Liver (tissue), 9 donors: ENCODE data around the gene BAIAP2. TPM values are rescaled to one million over a fixed set of nuclear protein-coding genes. Genes with fewer than 3 reads are reported as not detected.

Experiments used
- DNase-seq: peaks from one replicate; pipeline ENCODE4 v3.0.0-alpha.2; 2017; ENCODE audit warnings: low spot score
- H3K27ac ChIP-seq, 2 donors: one replicate each; pipeline ENCODE4 v1.7.0; 2013; ENCODE audit warnings: inconsistent platforms in 2 of 2, low read length in 2 of 2, control low read depth in 1 of 2, low read depth in 1 of 2, mild to moderate bottlenecking in 1 of 2
- H3K27me3 ChIP-seq, 4 donors: one replicate each; pipeline versions ENCODE4 v1.6.1 to v1.7.0; 2013; ENCODE audit warnings: low read length in 3 of 4, inconsistent platforms in 1 of 4, mild to moderate bottlenecking in 1 of 4, moderate library complexity in 1 of 4; ENCODE audit not compliant: control insufficient read depth in 4 of 4, insufficient read depth in 4 of 4
- H3K36me3 ChIP-seq, 4 donors: one replicate each; pipeline versions ENCODE4 v1.6.1 to v1.7.0; 2013; ENCODE audit warnings: low read length in 3 of 4, mild to moderate bottlenecking in 3 of 4, low read depth in 1 of 4, moderate library complexity in 1 of 4; ENCODE audit not compliant: control insufficient read depth in 4 of 4, insufficient read depth in 3 of 4
- H3K4me1 ChIP-seq, 4 donors: one replicate each; pipeline versions ENCODE4 v1.6.1 to v1.7.0; 2013; ENCODE audit warnings: low read length in 3 of 4, mild to moderate bottlenecking in 3 of 4, moderate library complexity in 1 of 4; ENCODE audit not compliant: control insufficient read depth in 4 of 4, insufficient read depth in 4 of 4
- H3K4me3 ChIP-seq, 3 donors: one replicate each; pipeline versions ENCODE4 v1.6.1 to v1.7.0; 2013; ENCODE audit warnings: low read length in 3 of 3, control low read depth in 1 of 3, low read depth in 1 of 3, mild to moderate bottlenecking in 1 of 3
- H3K9ac ChIP-seq, 2 donors: one replicate each; pipeline ENCODE4 v1.7.0; 2013; ENCODE audit warnings: low read length in 2 of 2, mild to moderate bottlenecking in 2 of 2, moderate library complexity in 2 of 2, control low read depth in 1 of 2, low read depth in 1 of 2
- H3K9me3 ChIP-seq, 4 donors: one replicate each; pipeline versions ENCODE4 v1.6.1 to v1.7.0; 2013; ENCODE audit warnings: low read length in 3 of 4; ENCODE audit not compliant: control insufficient read depth in 4 of 4
- ATF3 ChIP-seq: IDR thresholded peaks from 2 replicates; pipeline ENCODE4 v1.6.1; 2016; ENCODE audit warnings: antibody characterized with exemption
- EGR1 ChIP-seq, 2 donors: IDR thresholded peaks; 2 replicates each; pipeline ENCODE4 v1.6.1; 2016 to 2018; ENCODE audit warnings: antibody characterized with exemption in 2 of 2, low read depth in 2 of 2
- FOXA1 ChIP-seq: IDR thresholded peaks from 2 replicates; pipeline ENCODE4 v1.6.1; 2016; ENCODE audit warnings: antibody characterized with exemption
- FOXA2 ChIP-seq: IDR thresholded peaks from 2 replicates; pipeline ENCODE4 v1.6.1; 2016; ENCODE audit warnings: antibody characterized with exemption
- GABPA ChIP-seq, 2 donors: IDR thresholded peaks in 1 of 2; conservative IDR thresholded peaks in 1 of 2; 2 replicates each; pipeline ENCODE4 v1.6.1; 2016; ENCODE audit warnings: antibody characterized with exemption in 2 of 2, mild to moderate bottlenecking in 1 of 2, moderate library complexity in 1 of 2
- HNF4A ChIP-seq, 2 donors: conservative IDR thresholded peaks; 2 replicates each; pipeline ENCODE4 v1.6.1; 2016; ENCODE audit warnings: antibody characterized with exemption in 2 of 2, mild to moderate bottlenecking in 2 of 2
- HNF4G ChIP-seq: IDR thresholded peaks from 2 replicates; pipeline ENCODE4 v1.6.1; 2016; ENCODE audit warnings: antibody characterized with exemption
- JUND ChIP-seq, 2 donors: IDR thresholded peaks; 2 replicates each; pipeline ENCODE4 v1.6.1; 2016; ENCODE audit warnings: antibody characterized with exemption in 2 of 2
- MAX ChIP-seq: IDR thresholded peaks from 2 replicates; pipeline ENCODE4 v1.6.1; 2016; ENCODE audit warnings: antibody characterized with exemption
- NR2F2 ChIP-seq: IDR thresholded peaks from 2 replicates; pipeline ENCODE4 v1.6.1; 2016; ENCODE audit warnings: antibody characterized with exemption
- RAD21 ChIP-seq, 2 donors: IDR thresholded peaks; 2 replicates each; pipeline ENCODE4 v1.6.1; 2016; ENCODE audit warnings: antibody characterized with exemption in 2 of 2, mild to moderate bottlenecking in 2 of 2
- REST ChIP-seq: IDR thresholded peaks from 2 replicates; pipeline ENCODE4 v1.6.1; 2016; ENCODE audit warnings: antibody characterized with exemption, mild to moderate bottlenecking
- RXRA ChIP-seq, 2 donors: IDR thresholded peaks; 2 replicates each; pipeline ENCODE4 v1.6.1; 2017 to 2018; ENCODE audit warnings: antibody characterized with exemption in 2 of 2, mild to moderate bottlenecking in 1 of 2
- SP1 ChIP-seq: IDR thresholded peaks from 2 replicates; pipeline ENCODE4 v1.6.1; 2018; ENCODE audit warnings: antibody characterized with exemption, mild to moderate bottlenecking
- TAF1 ChIP-seq: conservative IDR thresholded peaks from 2 replicates; pipeline ENCODE4 v1.6.1; 2016; ENCODE audit warnings: antibody characterized with exemption, mild to moderate bottlenecking
- YY1 ChIP-seq: IDR thresholded peaks from 2 replicates; pipeline ENCODE4 v1.6.1; 2016; ENCODE audit warnings: antibody characterized with exemption, mild to moderate bottlenecking
- ZBTB33 ChIP-seq: IDR thresholded peaks from 2 replicates; pipeline ENCODE4 v1.6.1; 2016; ENCODE audit warnings: antibody characterized with exemption
- WGBS: extraction: QIAGEN DNeasy Blood & Tissue Kit; methylation state at CpG from one replicate; pipeline ENCODE4 v1.1.7; 2013; 5-methylcytosine and 5-hydroxymethylcytosine counted together
- polyA plus RNA-seq, 2 donors: library from polyadenylated mRNA; stranded (reverse) in 1 of 2; unstranded in 1 of 2; fragments of 200-250 nt in 1 of 2; fragments of >200 nt in 1 of 2; fragmentation: Nextera tagmentation in 1 of 2; extraction: Ambion mirVana in 1 of 2; gene quantifications; one replicate each; pipeline versions ENCODE4 v1.2.1 to v1.2.3, GENCODE V29; 2013 to 2015
- total RNA-seq, 2 donors: library from RNA; depleted of rRNA; stranded (reverse); fragments of >200 nt; gene quantifications; one replicate each; pipeline ENCODE4 v1.2.3, GENCODE V29; 2014
- donor health status: healthy.
- donor health status: healthy.
- donor health status: healthy.
- donor health status: healthy.
- donor health status: healthy.

BAIAP2 gene
- total and polyA plus RNA-seq, 4 donors = 8.1 to 61.3 (median 44.9) TPM

- no peak for DNase-seq
- 97% methylated on average over 12 of the region's 12 CpGs for WGBS
- Histone ChIP-seq H3K9me3 (no peaks in the 10 kb centered on the region), H3K9ac (no peak overlapping the region), H3K27me3 (no peaks in the 10 kb centered on the region), H3K36me3 (peaks cover 7 to 29% (median 10%) of the 10 kb centered on the region in 4 donors), H3K4me1 (peaks cover 3 to 17% (median 12%) of the 10 kb centered on the region in 4 donors), H3K4me3 (no peak overlapping the region), H3K27ac (no peak overlapping the region)
- TF ChIP-seq TAF1 (no peak), FOXA1 (no peak), REST (no peak), HNF4G (no peak), RXRA (IDR thresholded peaks at IDR 0.05) (no peak), SP1 (no peak), NR2F2 (no peak), ATF3 (no peak), EGR1 (IDR thresholded peaks at IDR 0.05; ENCODE audit: low read depth in 2 of 2) (no peak), GABPA (IDR thresholded peaks at IDR 0.05 in 1 of 2, conservative IDR thresholded peaks at IDR 0.05 in 1 of 2) (no peak), HNF4A (conservative IDR thresholded peaks at IDR 0.05) (no peak), YY1 (no peak), RAD21 (IDR thresholded peaks at IDR 0.05) (no peak), ZBTB33 (no peak), JUND (IDR thresholded peaks at IDR 0.05) (no peak)
Measured at GRCh38 chr17:81054308-81054707, 19.4 kb downstream of the BAIAP2 start.

GRCh38 chr17:81054881-81055370 is 20.0 kb downstream of the BAIAP2 start:
- H3K27me3 ChIP-seq = no peaks in the 10 kb centered on the region
- no peaks in the 10 kb centered on the region for H3K9me3 ChIP-seq
- H3K4me3 ChIP-seq = no peak overlapping the region
- no peak overlapping the region for H3K9ac ChIP-seq
- peaks cover 0 to 16% (median 8%) of the 10 kb centered on the region in 4 donors for H3K4me1 ChIP-seq
- WGBS = 92% methylated on average over 17 of the region's 17 CpGs
- no peak overlapping the region for H3K27ac ChIP-seq
- DNase-seq = no peak
- H3K36me3 ChIP-seq = peaks cover 7 to 30% (median 10%) of the 10 kb centered on the region in 4 donors
- TF ChIP-seq RAD21 (IDR thresholded peaks at IDR 0.05) (no peak), JUND (IDR thresholded peaks at IDR 0.05) (no peak), ZBTB33 (no peak), TAF1 (no peak), GABPA (IDR thresholded peaks at IDR 0.05 in 1 of 2, conservative IDR thresholded peaks at IDR 0.05 in 1 of 2) (no peak), RXRA (IDR thresholded peaks at IDR 0.05) (no peak), SP1 (no peak), REST (no peak), ATF3 (no peak), HNF4G (no peak), FOXA2 (no peak), FOXA1 (no peak), MAX (no peak), NR2F2 (no peak), YY1 (no peak), HNF4A (conservative IDR thresholded peaks at IDR 0.05) (no peak)
